ENCODE results near the gene TSPAN11.

TSPAN11 gene

GRCh38 chr12:30926243-30927221 lies at the start of gene TSPAN11:
TSPAN11 (plus strand) TSS chr12:30926748; CDS start chr12:30953992, 27,244 bp downstream.
- no peak for DNase-seq (ENCODE audit: extremely low read depth, low read depth)
- no peak for TF ChIP-seq CTCF (IDR thresholded peaks at IDR 0.05; ENCODE audit: low read depth, low read length)

- TF ChIP-seq CTCF (IDR thresholded peaks at IDR 0.05; ENCODE audit: low read depth, low read length) = no peak
- no peak for DNase-seq (ENCODE audit: extremely low read depth, low read depth)
Measured at GRCh38 chr12:30877105-30877875, 49.3 kb upstream of the TSPAN11 start.

DNA sequence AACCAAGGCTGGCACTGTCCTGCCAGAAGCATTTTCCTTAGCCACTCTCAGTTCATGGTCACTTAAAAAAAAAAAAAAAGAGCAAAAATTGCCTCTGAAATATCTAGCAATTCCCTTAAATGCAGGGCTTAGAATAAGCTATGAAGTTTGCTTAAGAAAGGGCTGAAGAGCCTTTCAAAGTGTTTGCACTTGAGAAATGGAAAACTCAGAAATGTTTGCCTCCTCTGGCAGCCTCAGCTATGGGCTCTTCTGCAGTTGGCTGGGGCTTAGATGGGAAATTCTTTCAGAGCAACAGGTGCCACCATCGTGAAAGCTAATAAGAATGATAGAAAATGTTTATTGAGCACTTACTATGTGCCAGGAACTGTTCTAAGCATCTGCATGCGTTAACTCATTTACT lies 48.5 kb upstream of the TSPAN11 start:
- no peak for DNase-seq (ENCODE audit: extremely low read depth, low read depth)
- TF ChIP-seq CTCF (IDR thresholded peaks at IDR 0.05; ENCODE audit: low read depth, low read length) = no peak

DNA sequence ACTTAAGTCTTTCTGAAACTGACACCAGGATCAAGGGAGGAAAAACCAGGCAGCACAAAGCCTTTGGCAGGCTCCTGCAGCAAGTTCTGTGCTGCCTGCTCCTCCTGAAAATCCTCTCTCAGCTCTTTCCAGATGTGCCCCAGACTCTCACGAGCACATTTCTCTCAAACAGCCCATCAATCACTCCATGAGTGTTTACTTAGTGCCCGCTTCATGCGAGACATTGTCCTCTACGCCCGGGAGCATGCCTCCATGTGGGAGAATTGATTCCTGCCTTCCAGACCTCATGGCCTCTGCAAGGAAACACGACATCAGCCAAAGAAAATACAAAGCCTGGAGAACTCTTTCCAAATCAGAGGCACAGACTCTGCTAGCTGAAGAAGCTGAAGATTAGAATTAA lies 46.5 kb upstream of the TSPAN11 start:
- DNase-seq (ENCODE audit: extremely low read depth, low read depth) = no peak
- TF ChIP-seq CTCF (IDR thresholded peaks at IDR 0.05; ENCODE audit: low read depth, low read length) = no peak

DNA sequence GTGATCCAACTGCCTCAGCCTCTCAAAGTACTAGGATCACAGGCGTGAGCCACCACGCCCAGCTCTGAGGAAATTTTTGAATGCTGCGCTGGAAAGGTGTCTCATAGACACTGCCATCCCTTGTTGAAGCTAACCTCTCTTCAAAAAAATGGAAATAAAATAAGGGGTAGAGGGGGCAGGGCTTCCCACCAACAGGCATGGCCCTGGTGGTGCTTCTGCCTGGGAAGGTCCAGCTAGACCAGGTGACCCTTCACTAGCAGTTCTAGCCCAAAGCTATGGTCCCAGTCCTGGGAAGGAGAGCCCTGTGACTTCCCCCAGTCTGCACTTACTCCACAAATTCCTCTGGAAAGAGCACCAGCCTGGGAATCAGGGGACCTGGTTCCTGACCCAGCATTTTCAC lies 45.7 kb upstream of the TSPAN11 start:
- DNase-seq (ENCODE audit: extremely low read depth, low read depth) = no peak
- TF ChIP-seq CTCF (IDR thresholded peaks at IDR 0.05; ENCODE audit: low read depth, low read length) = no peak

GRCh38 chr12:30882706-30883105 lies 43.8 kb upstream of the TSPAN11 start:
- peak; percentile 36 for TF ChIP-seq CTCF (IDR thresholded peaks at IDR 0.05; ENCODE audit: low read depth, low read length)
- DNase-seq (ENCODE audit: extremely low read depth, low read depth) = no peak

GRCh38 chr12:30884799-30885198 lies 41.7 kb upstream of the TSPAN11 start:
- no peak for DNase-seq (ENCODE audit: extremely low read depth, low read depth)
- TF ChIP-seq CTCF (IDR thresholded peaks at IDR 0.05; ENCODE audit: low read depth, low read length) = no peak

All from AG09319 (cell line).